ENCODE results near the gene VSTM4.

GRCh38 chr10:49154641-49155040 lies 39.3 kb upstream of the VSTM4 start:
- TF ChIP-seq RCOR1 (IDR thresholded peaks at IDR 0.05; ENCODE audit: insufficient replicate concordance, low read length) (no peak), CTCF (conservative IDR thresholded peaks at IDR 0.05; ENCODE audit: low read depth, low read length) (no peak), RAD21 (IDR thresholded peaks at IDR 0.05; ENCODE audit: low read length) (no peak), CEBPB (IDR thresholded peaks at IDR 0.05; ENCODE audit: low read depth, low read length) (no peak), POLR2A (IDR thresholded peaks at IDR 0.05; ENCODE audit: low read depth, low read length) (no peak), SMC3 (IDR thresholded peaks at IDR 0.05; ENCODE audit: low read depth, low read length) (no peak)
